HG03025 (cell line): ENCODE data around the gene UGT2A1.

Experiments
- ATAC-seq: cut with Tn5 transposase; IDR thresholded peaks from one replicate; pipeline ENCODE4 v1.9.1; 2021; ENCODE audit warnings: mild to moderate bottlenecking, moderate library complexity; ENCODE audit not compliant: unreplicated experiment, low FRiP score

The UGT2A1 gene

GRCh38 chr4:69594382-69594781 lies 58.7 kb downstream of the UGT2A1 start:
- no peak for ATAC-seq

DNA sequence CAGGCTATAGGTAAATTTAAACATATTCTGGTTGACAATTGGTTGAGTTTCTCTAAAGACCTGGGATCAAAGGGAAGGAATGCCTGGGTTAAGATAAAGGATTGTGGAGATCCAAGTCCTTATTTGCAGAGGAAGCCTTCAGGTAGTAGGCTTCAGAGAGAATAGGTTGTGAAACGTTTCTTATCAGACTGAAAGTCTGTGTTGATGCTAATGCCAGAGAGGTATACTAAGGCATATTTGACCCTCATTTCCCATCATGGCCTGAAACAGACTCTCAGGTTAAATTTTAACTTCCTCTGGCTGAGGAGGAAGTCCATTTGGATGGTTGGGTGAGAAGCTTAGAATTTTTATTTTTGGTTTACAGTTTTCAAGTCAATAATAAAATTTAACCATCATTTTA lies 61.7 kb downstream of the UGT2A1 start:
- no peak for ATAC-seq

GRCh38 chr4:69589884-69590283 lies 63.2 kb downstream of the UGT2A1 start:
- ATAC-seq = no peak

DNA sequence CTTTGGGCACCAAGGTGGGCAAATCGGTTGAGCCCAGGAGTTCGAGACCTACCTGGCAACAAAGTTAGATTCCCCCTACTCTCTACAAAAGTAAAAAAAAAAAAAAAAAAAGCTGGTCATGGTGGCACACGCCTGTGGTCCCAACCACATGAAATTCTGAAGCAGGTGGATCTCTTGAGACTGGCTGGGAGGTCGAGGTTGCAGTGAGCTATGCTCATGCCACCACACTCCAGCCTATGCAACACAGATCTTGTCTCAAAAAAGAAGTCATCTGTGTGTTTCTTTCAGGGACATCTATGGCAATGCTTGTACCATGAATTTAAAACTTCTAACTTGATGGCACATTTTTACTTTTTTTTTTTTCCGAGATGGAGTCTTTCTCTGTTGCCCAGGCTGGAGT lies 68.9 kb downstream of the UGT2A1 start:
- ATAC-seq = no peak

DNA sequence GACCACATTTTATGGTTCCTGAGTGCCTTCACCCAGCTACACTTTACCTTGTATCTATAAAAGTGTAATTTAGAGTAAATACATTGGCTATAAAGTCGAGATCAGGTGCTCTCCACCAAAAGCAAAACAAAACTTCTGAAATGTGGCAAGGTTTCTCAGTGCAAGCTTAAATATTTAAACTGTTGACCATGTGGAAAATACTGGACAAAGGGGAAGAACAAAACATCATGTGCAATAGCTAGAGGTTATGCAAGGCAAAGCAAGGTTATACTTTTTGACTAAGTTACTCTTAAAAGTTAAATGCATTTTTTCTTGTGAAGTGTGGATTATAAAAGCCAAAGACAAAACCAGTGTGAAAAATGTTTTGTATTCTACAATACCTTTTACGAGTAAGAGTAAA lies 69.5 kb downstream of the UGT2A1 start:
- ATAC-seq = no peak

DNA sequence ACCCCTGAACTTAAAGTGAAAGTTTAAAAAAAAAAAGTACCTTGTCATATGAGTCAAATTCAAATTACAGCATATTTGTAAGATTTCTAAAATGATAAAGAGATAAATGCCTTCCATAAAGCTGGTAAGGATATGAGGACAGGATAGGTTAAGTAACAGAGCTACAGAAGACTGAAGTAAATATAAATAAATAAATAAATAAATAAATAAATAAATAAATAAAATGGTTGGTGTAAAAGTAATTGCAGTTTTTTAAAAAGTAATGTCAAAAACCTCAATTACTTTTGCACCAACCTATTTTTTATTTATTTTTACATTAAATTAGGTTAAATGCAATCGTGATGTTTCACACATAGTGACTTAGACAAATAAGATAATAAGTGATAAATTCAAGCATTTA lies 75.8 kb downstream of the UGT2A1 start:
- no peak for ATAC-seq

- ATAC-seq = no peak
Observed at GRCh38 chr4:69576251-69576877, 76.7 kb downstream of the UGT2A1 start.

- no peak for ATAC-seq
Observed at GRCh38 chr4:69568787-69569186, 84.3 kb downstream of the UGT2A1 start.

- ATAC-seq = no peak
Observed at GRCh38 chr4:69563424-69563823, 89.6 kb downstream of the UGT2A1 start.

DNA sequence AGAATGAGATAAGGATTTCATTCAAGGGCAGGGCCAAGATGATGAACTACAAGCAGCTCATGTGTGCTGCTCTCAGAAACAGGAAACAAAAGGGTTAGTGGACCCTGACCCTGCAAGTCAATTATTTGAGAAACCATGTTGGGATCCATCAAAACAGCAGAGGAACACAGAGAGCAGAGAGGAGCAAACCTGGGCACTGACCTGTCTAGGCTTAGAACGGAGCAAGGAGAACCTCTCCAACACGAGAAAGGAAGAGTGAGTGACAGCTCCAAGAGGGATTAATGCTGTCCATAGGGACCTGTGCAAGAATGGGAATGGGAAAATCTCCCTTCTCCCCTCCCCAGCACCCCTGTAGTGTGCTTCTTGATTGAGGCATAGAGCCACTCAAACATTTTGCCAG lies 103.4 kb downstream of the UGT2A1 start:
- ATAC-seq = no peak

DNA sequence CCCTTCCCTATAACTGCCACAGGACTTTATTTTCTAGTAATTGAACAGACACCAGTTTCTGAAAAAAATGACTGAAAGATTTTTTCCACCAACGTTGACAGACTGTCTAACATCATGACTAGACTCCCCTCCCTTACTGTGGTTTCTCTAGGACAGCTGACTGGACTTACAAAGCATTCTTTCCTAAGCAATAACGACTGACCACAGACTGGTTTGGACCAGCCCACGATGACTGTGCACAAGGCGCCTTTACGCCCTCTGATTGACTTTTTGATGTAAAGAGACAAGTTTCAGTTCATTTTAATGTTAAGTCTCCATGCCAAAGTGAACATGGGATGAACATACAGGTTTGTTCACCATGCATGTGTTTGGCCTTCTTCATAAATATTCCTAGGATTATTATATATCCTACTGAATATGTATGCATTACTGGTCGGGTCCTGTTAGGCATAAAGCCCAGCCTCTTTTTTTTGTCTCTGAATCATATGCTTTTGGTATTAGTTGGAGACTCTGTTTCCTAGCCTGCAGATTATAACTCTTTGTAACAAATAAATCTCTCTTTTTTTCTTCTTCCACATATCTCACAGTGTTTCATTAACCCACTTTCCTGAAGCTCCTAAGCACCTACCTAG lies 106.8 kb downstream of the UGT2A1 start:
- ATAC-seq = no peak
